ENCODE data around the gene ZMYM4. TPM values are rescaled to one million over a fixed set of nuclear protein-coding genes. Genes with fewer than 3 reads are reported as not detected.
"Not testable (repeated sequence)": the region's sequence is repeated elsewhere in the genome, so short reads cannot be mapped to it uniquely, and the experiment has no call there.

ZMYM4 gene
- total RNA-seq, 1 experiment from 2014 or later, result 62.7 TPM

- CTCF ChIA-PET, result interaction anchor here (0.7 kb wide), 1 partner anchor 168 kb away, joined by 3 read pairs; no protein-coding TSS in a partner anchor
- no peak for DNase-seq
- Mint-ChIP-seq H3K9me3 (ENCODE audit: low read depth, unreplicated experiment) (no peaks in the 10 kb centered on the region), H3K36me3 (ENCODE audit: insufficient read depth, unreplicated experiment) (peaks cover 18% of the 10 kb centered on the region), H3K4me3 (ENCODE audit: low read depth, unreplicated experiment) (no peak overlapping the region), H3K27ac (ENCODE audit: unreplicated experiment) (no peak overlapping the region), H3K27me3 (ENCODE audit: unreplicated experiment) (no peaks in the 10 kb centered on the region), H3K4me1 (ENCODE audit: low read depth, unreplicated experiment) (peaks cover 35% of the 10 kb centered on the region)
- no peak for TF ChIP-seq CTCF (IDR thresholded peaks at IDR 0.05; ENCODE audit: unreplicated experiment)
- intact Hi-C loops (cut with micrococcal nuclease; ENCODE audit: unreplicated experiment), result no loop called here
- no TSS peak for BruUV-seq (replicated peaks)
Observed at GRCh38 chr1:35324486-35324885, 56.0 kb downstream of the ZMYM4 start.

GRCh38 chr1:35326246-35326866, 57.8 kb downstream of the ZMYM4 start:
- CTCF ChIA-PET, result no interaction called here
- DNase-seq, result no peak
- Mint-ChIP-seq H3K27ac (ENCODE audit: unreplicated experiment) (no peak overlapping the region), H3K9me3 (ENCODE audit: low read depth, unreplicated experiment) (no peaks in the 10 kb centered on the region), H3K36me3 (ENCODE audit: insufficient read depth, unreplicated experiment) (peaks cover 18% of the 10 kb centered on the region), H3K4me3 (ENCODE audit: low read depth, unreplicated experiment) (no peak overlapping the region), H3K4me1 (ENCODE audit: low read depth, unreplicated experiment) (peaks cover 16% of the 10 kb centered on the region), H3K27me3 (ENCODE audit: unreplicated experiment) (no peaks in the 10 kb centered on the region)
- BruUV-seq (replicated peaks), result no TSS peak
- TF ChIP-seq CTCF (IDR thresholded peaks at IDR 0.05; ENCODE audit: unreplicated experiment), result no peak
- intact Hi-C loops (cut with micrococcal nuclease; ENCODE audit: unreplicated experiment), result no loop called here

GRCh38 chr1:35331618-35332017, 63.1 kb downstream of the ZMYM4 start:
- H3K4me3 Mint-ChIP-seq (ENCODE audit: low read depth, unreplicated experiment); H3K27me3 Mint-ChIP-seq (ENCODE audit: unreplicated experiment); H3K4me1 Mint-ChIP-seq (ENCODE audit: low read depth, unreplicated experiment); BruUV-seq (replicated peaks); intact Hi-C loops (cut with micrococcal nuclease; ENCODE audit: unreplicated experiment); CTCF ChIA-PET; H3K27ac Mint-ChIP-seq (ENCODE audit: unreplicated experiment); DNase-seq; H3K9me3 Mint-ChIP-seq (ENCODE audit: low read depth, unreplicated experiment): not testable (repeated sequence)
- peaks cover 10% of the 10 kb centered on the region for H3K36me3 Mint-ChIP-seq (ENCODE audit: insufficient read depth, unreplicated experiment)

- no peak for DNase-seq
- H3K4me3 Mint-ChIP-seq (ENCODE audit: low read depth, unreplicated experiment), result no peak overlapping the region
- no peaks in the 10 kb centered on the region for H3K4me1 Mint-ChIP-seq (ENCODE audit: low read depth, unreplicated experiment)
- no peaks in the 10 kb centered on the region for H3K27me3 Mint-ChIP-seq (ENCODE audit: unreplicated experiment)
- CTCF ChIA-PET, result no interaction called here
- no TSS peak for BruUV-seq (replicated peaks)
- no peak for TF ChIP-seq CTCF (IDR thresholded peaks at IDR 0.05; ENCODE audit: unreplicated experiment)
- intact Hi-C loops (cut with micrococcal nuclease; ENCODE audit: unreplicated experiment), result no loop called here
- H3K9me3 Mint-ChIP-seq (ENCODE audit: low read depth, unreplicated experiment), result no peaks in the 10 kb centered on the region
- H3K27ac Mint-ChIP-seq (ENCODE audit: unreplicated experiment), result no peak overlapping the region
- peaks cover 6% of the 10 kb centered on the region for H3K36me3 Mint-ChIP-seq (ENCODE audit: insufficient read depth, unreplicated experiment)
Observed at GRCh38 chr1:35334485-35334884, 66.0 kb downstream of the ZMYM4 start.

GRCh38 chr1:35340519-35340918, 72.0 kb downstream of the ZMYM4 start:
- peaks cover 10% of the 10 kb centered on the region for H3K36me3 Mint-ChIP-seq (ENCODE audit: insufficient read depth, unreplicated experiment)
- H3K9me3 Mint-ChIP-seq (ENCODE audit: low read depth, unreplicated experiment), result no peaks in the 10 kb centered on the region
- CTCF ChIA-PET, result no interaction called here
- intact Hi-C loops (cut with micrococcal nuclease; ENCODE audit: unreplicated experiment), result no loop called here
- BruUV-seq (replicated peaks), result no TSS peak
- H3K4me3 Mint-ChIP-seq (ENCODE audit: low read depth, unreplicated experiment), result no peak overlapping the region
- TF ChIP-seq CTCF (IDR thresholded peaks at IDR 0.05; ENCODE audit: unreplicated experiment), result no peak
- no peaks in the 10 kb centered on the region for H3K27me3 Mint-ChIP-seq (ENCODE audit: unreplicated experiment)
- no peaks in the 10 kb centered on the region for H3K4me1 Mint-ChIP-seq (ENCODE audit: low read depth, unreplicated experiment)
- DNase-seq, result no peak
- H3K27ac Mint-ChIP-seq (ENCODE audit: unreplicated experiment), result no peak overlapping the region

All from Calu3 (cell line).